ENCODE measurements around the gene PACRG. TPM values are rescaled to one million over a fixed set of nuclear protein-coding genes. Genes with fewer than 3 reads are reported as not detected.

Gene PACRG
- total and polyA plus RNA-seq, 2 of the 13 experiments (the other 11 are each of a cell fraction or from before 2014, with no cell fraction given): 0.13 TPM; not detected in 1

- Histone ChIP-seq H3K36me3 (replicated peaks in 1 of 2; ENCODE audit: control insufficient read depth in 1 of 2, insufficient read depth in 2 of 2, low read length in 2 of 2) (no peaks in the 10 kb centered on the region), H3K4me2 (ENCODE audit: low read depth, low read length) (no peak overlapping the region), H3K79me2 (ENCODE audit: insufficient read depth, low read length) (no peaks in the 10 kb centered on the region), H3K9me3 (ENCODE audit: low read length) (no peaks in the 10 kb centered on the region), H3K4me3 (replicated peaks in 1 of 3; ENCODE audit: insufficient read depth in 1 of 3, low read depth in 2 of 3, low read length in 3 of 3) (no peak overlapping the region), H4K20me1 (ENCODE audit: insufficient read depth, low read length) (no peaks in the 10 kb centered on the region), H3K4me1 (ENCODE audit: insufficient read depth, low read length) (no peaks in the 10 kb centered on the region), H3K27ac (ENCODE audit: extremely low read length, insufficient read depth, low read length) (no peak overlapping the region), H2AFZ (ENCODE audit: low read length) (no peak overlapping the region), H3K9ac (ENCODE audit: insufficient read depth, low read depth, low read length) (no peak overlapping the region), H3K27me3 (ENCODE audit: control insufficient read depth in 1 of 2, insufficient read depth in 2 of 2, low read length in 2 of 2) (no peaks in the 10 kb centered on the region)
- in situ Hi-C loops (cut with HindIII; ENCODE audit: extremely low pct_ligation_motif_present, low pct_unique_long_range_greater_than_20kb): no loop called here
- intact Hi-C loops (cut with micrococcal nuclease; ENCODE audit: unreplicated experiment): no loop called here
- ATAC-seq (no peak), FAIRE-seq (no peak), DNase-seq (ENCODE audit: low spot score) (no peak)
- CTCF ChIA-PET (ENCODE audit: low intra/inter-chr PET ratio, low total read pairs): no interaction called here
- POLR2A ChIA-PET: no interaction called here
- 34% methylated on average over 4 of the region's 4 CpGs for WGBS (ENCODE audit: low lambda C conversion rate)
- no TSS peak for BruUV-seq (replicated peaks)
- TF ChIP-seq CBX5 (CRISPR knock-in tag; IDR thresholded peaks at IDR 0.05; ENCODE audit: borderline replicate concordance) (no peak), HMG20B (CRISPR knock-in tag; conservative IDR thresholded peaks at IDR 0.05) (no peak), PPARG (CRISPR knock-in tag; conservative IDR thresholded peaks at IDR 0.05) (no peak), ZNF256 (CRISPR knock-in tag; conservative IDR thresholded peaks at IDR 0.05) (no peak), SRY (CRISPR knock-in tag; IDR thresholded peaks at IDR 0.05) (no peak), SMARCC2 (IDR thresholded peaks at IDR 0.05) (no peak), ZNF839 (CRISPR knock-in tag; IDR thresholded peaks at IDR 0.05; ENCODE audit: borderline replicate concordance) (no peak), IKZF4 (CRISPR knock-in tag; IDR thresholded peaks at IDR 0.05; ENCODE audit: borderline replicate concordance, low read depth, not compliant biosample characterization) (no peak), AHDC1 (CRISPR knock-in tag; IDR thresholded peaks at IDR 0.05; ENCODE audit: borderline replicate concordance) (no peak), ZZZ3 (CRISPR knock-in tag; IDR thresholded peaks at IDR 0.05; ENCODE audit: borderline replicate concordance) (no peak), NFYB (CRISPR knock-in tag; IDR thresholded peaks at IDR 0.05) (no peak)
- TF ChIP-seq, protein P1, sequence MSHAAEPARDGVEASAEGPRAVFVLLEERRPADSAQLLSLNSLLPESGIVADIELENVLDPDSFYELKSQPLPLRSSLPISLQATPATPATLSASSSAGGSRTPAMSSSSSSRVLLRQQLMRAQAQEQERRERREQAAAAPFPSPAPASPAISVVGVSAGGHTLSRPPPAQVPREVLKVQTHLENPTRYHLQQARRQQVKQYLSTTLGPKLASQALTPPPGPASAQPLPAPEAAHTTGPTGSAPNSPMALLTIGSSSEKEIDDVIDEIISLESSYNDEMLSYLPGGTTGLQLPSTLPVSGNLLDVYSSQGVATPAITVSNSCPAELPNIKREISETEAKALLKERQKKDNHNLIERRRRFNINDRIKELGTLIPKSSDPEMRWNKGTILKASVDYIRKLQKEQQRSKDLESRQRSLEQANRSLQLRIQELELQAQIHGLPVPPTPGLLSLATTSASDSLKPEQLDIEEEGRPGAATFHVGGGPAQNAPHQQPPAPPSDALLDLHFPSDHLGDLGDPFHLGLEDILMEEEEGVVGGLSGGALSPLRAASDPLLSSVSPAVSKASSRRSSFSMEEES (CRISPR knock-in tag; IDR thresholded peaks at IDR 0.05): no peak
- TF ChIP-seq, protein P2, sequence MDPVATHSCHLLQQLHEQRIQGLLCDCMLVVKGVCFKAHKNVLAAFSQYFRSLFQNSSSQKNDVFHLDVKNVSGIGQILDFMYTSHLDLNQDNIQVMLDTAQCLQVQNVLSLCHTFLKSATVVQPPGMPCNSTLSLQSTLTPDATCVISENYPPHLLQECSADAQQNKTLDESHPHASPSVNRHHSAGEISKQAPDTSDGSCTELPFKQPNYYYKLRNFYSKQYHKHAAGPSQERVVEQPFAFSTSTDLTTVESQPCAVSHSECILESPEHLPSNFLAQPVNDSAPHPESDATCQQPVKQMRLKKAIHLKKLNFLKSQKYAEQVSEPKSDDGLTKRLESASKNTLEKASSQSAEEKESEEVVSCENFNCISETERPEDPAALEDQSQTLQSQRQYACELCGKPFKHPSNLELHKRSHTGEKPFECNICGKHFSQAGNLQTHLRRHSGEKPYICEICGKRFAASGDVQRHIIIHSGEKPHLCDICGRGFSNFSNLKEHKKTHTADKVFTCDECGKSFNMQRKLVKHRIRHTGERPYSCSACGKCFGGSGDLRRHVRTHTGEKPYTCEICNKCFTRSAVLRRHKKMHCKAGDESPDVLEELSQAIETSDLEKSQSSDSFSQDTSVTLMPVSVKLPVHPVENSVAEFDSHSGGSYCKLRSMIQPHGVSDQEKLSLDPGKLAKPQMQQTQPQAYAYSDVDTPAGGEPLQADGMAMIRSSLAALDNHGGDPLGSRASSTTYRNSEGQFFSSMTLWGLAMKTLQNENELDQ (CRISPR knock-in tag; IDR thresholded peaks at IDR 0.05; ENCODE audit: borderline replicate concordance): no peak
- TF ChIP-seq, protein P3, sequence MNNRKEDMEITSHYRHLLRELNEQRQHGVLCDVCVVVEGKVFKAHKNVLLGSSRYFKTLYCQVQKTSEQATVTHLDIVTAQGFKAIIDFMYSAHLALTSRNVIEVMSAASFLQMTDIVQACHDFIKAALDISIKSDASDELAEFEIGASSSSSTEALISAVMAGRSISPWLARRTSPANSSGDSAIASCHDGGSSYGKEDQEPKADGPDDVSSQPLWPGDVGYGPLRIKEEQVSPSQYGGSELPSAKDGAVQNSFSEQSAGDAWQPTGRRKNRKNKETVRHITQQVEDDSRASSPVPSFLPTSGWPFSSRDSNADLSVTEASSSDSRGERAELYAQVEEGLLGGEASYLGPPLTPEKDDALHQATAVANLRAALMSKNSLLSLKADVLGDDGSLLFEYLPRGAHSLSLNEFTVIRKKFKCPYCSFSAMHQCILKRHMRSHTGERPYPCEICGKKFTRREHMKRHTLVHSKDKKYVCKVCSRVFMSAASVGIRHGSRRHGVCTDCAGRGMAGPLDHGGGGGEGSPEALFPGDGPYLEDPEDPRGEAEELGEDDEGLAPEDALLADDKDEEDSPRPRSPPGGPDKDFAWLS (CRISPR knock-in tag; IDR thresholded peaks at IDR 0.05; ENCODE audit: borderline replicate concordance): no peak
Observed at GRCh38 chr6:162709431-162709830, 18.3 kb upstream of the PACRG start.
